Measurements from ENCODE around the gene PALLD.

PALLD gene

DNA sequence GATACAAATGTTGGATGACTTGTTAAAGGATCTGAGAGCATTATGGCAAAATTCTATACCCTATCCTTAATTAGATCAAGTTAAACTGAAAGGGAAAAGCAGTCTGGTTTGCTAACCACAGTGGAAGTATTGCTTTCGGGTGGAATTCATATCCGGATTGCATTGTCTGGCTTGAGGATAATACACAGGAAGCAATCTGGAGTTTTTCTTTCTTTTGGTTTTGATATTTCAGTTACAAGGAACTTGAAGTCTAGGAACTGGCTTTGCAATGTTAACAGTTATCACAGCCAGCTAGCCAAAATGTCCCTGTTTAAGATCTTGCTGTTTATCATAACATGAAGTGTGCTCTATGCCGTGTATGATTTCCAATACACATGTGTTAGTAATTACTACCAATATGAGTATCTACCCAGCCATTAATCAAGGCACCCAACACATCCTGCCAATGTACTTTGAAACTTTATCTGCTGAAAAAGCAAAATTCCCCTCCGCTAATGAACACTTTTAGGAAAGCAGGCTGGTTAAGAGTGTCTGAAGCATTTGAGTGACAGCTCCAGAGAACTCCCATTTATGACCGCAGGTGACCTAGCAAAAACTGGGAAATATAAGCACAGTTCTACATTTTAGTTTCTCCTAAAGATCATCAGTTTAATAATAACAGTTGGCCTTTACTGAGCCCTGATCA is 146.4 kb downstream of the PALLD start:
- DNase-seq (ENCODE audit: low spot score): no peak
- Histone ChIP-seq H3K27ac (no peak overlapping the region), H3K4me3 (peak overlapping the region; percentile 29)
- no peak for TF ChIP-seq CTCF (IDR thresholded peaks at IDR 0.05)

- no peak for DNase-seq (ENCODE audit: low spot score)
- H3K4me3 ChIP-seq: no peak overlapping the region
- H3K27ac ChIP-seq: no peak overlapping the region
- no peak for TF ChIP-seq CTCF (IDR thresholded peaks at IDR 0.05)
Observed at GRCh38 chr4:168643796-168644159, 146.9 kb downstream of the PALLD start.

DNA sequence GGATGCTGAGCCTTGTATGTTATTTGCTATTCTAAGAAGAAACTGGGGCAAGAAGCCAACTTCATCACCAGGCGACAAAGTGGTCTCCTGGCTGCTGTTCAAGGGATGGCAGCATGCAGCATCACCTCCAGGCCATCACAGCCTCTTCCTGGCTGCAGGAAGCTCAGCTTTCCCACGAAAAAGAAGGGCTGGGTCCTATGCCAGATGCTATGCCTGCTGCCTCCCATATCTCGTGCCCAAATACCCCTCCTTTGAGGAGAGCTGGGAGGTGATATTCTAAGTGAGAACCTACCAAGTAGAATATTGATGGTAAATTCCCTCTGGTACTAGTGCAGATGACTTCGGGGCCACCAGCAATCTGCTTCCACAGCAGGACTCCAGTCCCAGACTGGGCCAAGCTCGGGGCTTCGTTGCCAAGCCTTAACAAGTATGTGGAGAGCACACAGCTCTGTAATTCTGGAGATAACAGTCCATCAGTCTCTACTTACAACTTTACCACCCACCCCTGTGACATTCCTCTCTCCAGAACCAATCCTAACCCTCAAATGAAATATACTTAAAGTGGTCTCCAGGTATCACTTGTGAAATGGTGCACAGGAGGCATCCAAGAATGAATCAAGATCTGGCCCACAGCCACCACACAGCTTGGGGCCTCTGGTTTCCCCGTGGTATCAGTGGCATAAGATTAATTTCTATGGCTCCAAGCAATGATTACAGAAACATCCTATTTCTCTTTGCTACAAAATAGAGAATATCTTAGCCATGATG is 149.3 kb downstream of the PALLD start:
- no peak for TF ChIP-seq CTCF (IDR thresholded peaks at IDR 0.05)
- Histone ChIP-seq H3K4me3 (no peak overlapping the region), H3K27ac (no peak overlapping the region)
- no peak for DNase-seq (ENCODE audit: low spot score)

DNA sequence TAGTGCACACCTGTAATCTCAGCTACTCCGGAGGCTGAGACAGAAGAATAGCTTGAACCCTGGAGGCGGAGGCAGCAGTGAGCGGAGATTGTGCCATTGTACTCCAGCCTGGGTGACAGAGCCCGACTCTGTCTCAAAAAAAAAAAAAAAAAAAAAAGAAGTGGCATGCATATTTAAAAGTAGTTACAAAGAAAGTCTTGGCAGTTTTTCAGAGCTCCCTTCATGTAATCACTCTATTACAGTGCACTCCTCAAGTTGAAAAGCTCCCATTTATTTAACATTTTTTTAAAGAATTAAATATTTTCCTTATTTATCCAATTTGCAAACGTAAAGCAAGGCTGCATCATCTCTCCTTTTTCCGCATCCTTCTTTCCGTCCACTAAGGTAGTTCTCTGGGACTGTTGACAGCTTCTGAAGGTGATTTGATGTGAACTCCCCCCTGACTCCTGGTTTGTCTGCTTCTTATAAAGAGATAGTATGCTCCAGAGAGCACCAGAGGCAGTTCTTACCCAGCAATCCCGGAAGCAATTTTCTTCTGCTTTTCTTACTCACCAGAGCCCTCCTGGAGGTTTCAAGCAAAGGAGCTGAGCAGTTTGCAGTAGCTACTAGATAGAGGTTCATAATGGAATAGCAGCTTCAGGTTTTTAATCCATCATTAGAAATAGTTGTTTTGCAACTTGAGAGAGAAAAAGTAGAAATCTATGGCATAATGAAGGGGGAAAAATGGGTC is 151.0 kb downstream of the PALLD start:
- Histone ChIP-seq H3K27ac (no peak overlapping the region), H3K4me3 (no peak overlapping the region)
- no peak for DNase-seq (ENCODE audit: low spot score)
- TF ChIP-seq CTCF (IDR thresholded peaks at IDR 0.05): no peak

GRCh38 chr4:168648494-168648893 is 151.6 kb downstream of the PALLD start:
- no peak for TF ChIP-seq CTCF (IDR thresholded peaks at IDR 0.05)
- H3K4me3 ChIP-seq: no peak overlapping the region
- H3K27ac ChIP-seq: no peak overlapping the region
- no peak for DNase-seq (ENCODE audit: low spot score)

DNA sequence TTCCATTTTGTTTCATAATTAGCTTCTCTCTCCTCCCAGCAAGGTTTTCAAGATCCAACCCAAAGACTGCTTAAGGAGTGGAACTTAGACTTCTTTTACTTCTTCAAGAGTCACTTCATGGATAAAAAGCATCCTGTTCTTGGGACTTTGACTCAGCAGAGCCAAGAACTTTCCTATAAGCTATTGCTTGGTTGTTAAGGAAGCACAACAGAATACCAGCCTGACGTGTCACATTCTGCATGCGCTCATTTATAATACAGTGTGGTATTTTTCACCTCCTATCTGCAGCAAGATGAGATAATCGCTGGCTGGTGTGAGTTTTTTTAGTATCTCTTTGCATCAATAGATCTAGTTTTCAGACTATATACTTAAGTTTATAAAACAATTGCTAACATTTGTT is 152.1 kb downstream of the PALLD start:
- no peak overlapping the region for H3K4me3 ChIP-seq
- H3K27ac ChIP-seq: no peak overlapping the region
- TF ChIP-seq CTCF (IDR thresholded peaks at IDR 0.05): no peak
- no peak for DNase-seq (ENCODE audit: low spot score)

Measured in coronary artery (tissue), 2 donors.